Endothelial cell of umbilical vein (primary cell): Measurements from ENCODE around the gene EIF3K. TPM values are rescaled to one million over a fixed set of nuclear protein-coding genes. Genes with fewer than 3 reads are reported as not detected.

Source experiments
- BruUV-seq: library from RNA; stranded (reverse); fragments of 400-500 nt; replicated peaks from 2 replicates; lab custom pipeline; 2021; lab: Mats Ljungman, UMichigan
- CTCF ChIA-PET: fragments of 300-600, 350-600 bp; sonication (Branson Sonifier 250); formaldehyde crosslinking; loops from one replicate; lab custom pipeline; 2021; ENCODE audit warnings: antibody characterized with exemption, inconsistent platforms; lab: Charles Lee
- POLR2A ChIA-PET: fragments of 300-600, 350-600 bp; sonication (Branson Sonifier 250); formaldehyde crosslinking; loops from one replicate; lab custom pipeline; 2021; ENCODE audit warnings: antibody characterized with exemption, inconsistent platforms; lab: Charles Lee
- DNase-seq: peaks from one replicate; pipeline ENCODE4 v3.0.0-alpha.2; 2011; ENCODE audit warnings: low read depth, low spot score
- FAIRE-seq: peaks from 2 replicates; lab custom pipeline; 2011; peaks lifted over from hg19 to GRCh38; lab: Jason Lieb, UNC
- H2AFZ ChIP-seq: 2 replicates; pipeline ENCODE4 v1.6.0; 2012; ENCODE audit warnings: low read depth, low read length, control low read depth, inconsistent platforms
- H3K27ac ChIP-seq: 2 replicates; pipeline ENCODE4 v1.5.1; 2011; ENCODE audit warnings: low read depth, mild to moderate bottlenecking, control low read depth, low read length, moderate library complexity; ENCODE audit not compliant: insufficient read depth
- H3K27me3 ChIP-seq, 2 experiments: 2 replicates each; pipeline versions ENCODE4 v1.6.0 to v1.6.1; 2011; ENCODE audit warnings: low read length in 2 of 2, mixed read lengths in 1 of 2; ENCODE audit not compliant: control insufficient read depth in 2 of 2, insufficient read depth in 2 of 2
- H3K36me3 ChIP-seq, 2 experiments: 2 replicates in 1 of 2; 3 replicates in 1 of 2; pipeline ENCODE4 v1.5.1; 2011; ENCODE audit warnings: low read length in 2 of 2, mild to moderate bottlenecking in 1 of 2, moderate library complexity in 1 of 2; ENCODE audit not compliant: control insufficient read depth in 2 of 2, insufficient read depth in 2 of 2; ENCODE audit errors: extremely low read depth in 1 of 2
- H3K4me1 ChIP-seq: 3 replicates; pipeline ENCODE4 v1.5.1; 2011; ENCODE audit warnings: mild to moderate bottlenecking, low read length; ENCODE audit not compliant: control insufficient read depth, insufficient read depth; ENCODE audit errors: extremely low read depth
- H3K4me2 ChIP-seq: 2 replicates; pipeline ENCODE4 v1.6.1; 2011; ENCODE audit warnings: low read length, control low read depth, mixed read lengths; ENCODE audit not compliant: insufficient read depth
- H3K4me3 ChIP-seq, 3 experiments: fragments of 200-600 bp in 1 of 3; sonication (generic), shearing (Covaris generic) in 1 of 3; replicated peaks in 1 of 3; 2 replicates each; pipeline ENCODE4 v1.5.1; 2011 to 2016; ENCODE audit warnings: control low read depth in 3 of 3, low read length in 3 of 3, mild to moderate bottlenecking in 2 of 3, inconsistent platforms in 1 of 3, low read depth in 1 of 3, moderate library complexity in 1 of 3; ENCODE audit not compliant: insufficient read depth in 1 of 3
- H3K79me2 ChIP-seq: 2 replicates; pipeline ENCODE4 v1.6.0; 2012; ENCODE audit warnings: low read length, inconsistent platforms; ENCODE audit not compliant: control insufficient read depth, insufficient read depth
- H3K9ac ChIP-seq: replicated peaks from 2 replicates; pipeline ENCODE3; 2011; ENCODE audit warnings: low read length, control low read depth; ENCODE audit not compliant: insufficient read depth; ENCODE audit errors: extremely low read depth
- H3K9me1 ChIP-seq: replicated peaks from 3 replicates; pipeline ENCODE4 v1.6.0; 2011; ENCODE audit warnings: mild to moderate bottlenecking, low read length; ENCODE audit not compliant: control insufficient read depth, insufficient read depth; ENCODE audit errors: extremely low read depth
- H3K9me3 ChIP-seq: replicated peaks from 2 replicates; pipeline ENCODE4 v1.5.1; 2012; ENCODE audit warnings: low read length, inconsistent platforms; ENCODE audit not compliant: control insufficient read depth, insufficient read depth
- H4K20me1 ChIP-seq: replicated peaks from 2 replicates; pipeline ENCODE3; 2011; ENCODE audit warnings: mild to moderate bottlenecking, low read length; ENCODE audit not compliant: control insufficient read depth, insufficient read depth; ENCODE audit errors: extremely low read depth
- FOS ChIP-seq: IDR thresholded peaks from 2 replicates; pipeline ENCODE4 v1.6.1; 2011; ENCODE audit warnings: mild to moderate bottlenecking, low read length, moderate library complexity, borderline replicate concordance; ENCODE audit not compliant: insufficient read depth
- JUN ChIP-seq: IDR thresholded peaks from 2 replicates; pipeline ENCODE4 v1.6.1; 2011; ENCODE audit warnings: borderline replicate concordance, low read depth; ENCODE audit not compliant: insufficient read length, insufficient read depth
- POLR2A ChIP-seq: IDR thresholded peaks from 2 replicates; pipeline ENCODE4 v1.6.1; 2012; ENCODE audit warnings: low read depth, mild to moderate bottlenecking, control low read depth, low read length
- POLR2AphosphoS5 ChIP-seq: IDR thresholded peaks from 2 replicates; pipeline ENCODE4 v1.6.1; 2012; ENCODE audit warnings: low read depth, mild to moderate bottlenecking, control low read depth, low read length, moderate library complexity; ENCODE audit not compliant: insufficient read depth
- dilution Hi-C: fragments of 300-500 bp; cut with MboI; formaldehyde crosslinking; loops from one replicate; pipeline ENCODE4 v1.15.0; 2019; ENCODE audit warnings: low sequenced_read_pairs; ENCODE audit not compliant: extremely low pct_ligation_motif_present
- intact Hi-C: fragments of 100-400 bp; cut with micrococcal nuclease; formaldehyde crosslinking; loops from one replicate; pipeline ENCODE4 v1.10.0; 2022
- polyA plus RNA-seq, 4 experiments: library from polyadenylated mRNA; depleted of rRNA in 3 of 4; stranded (reverse) in 3 of 4; unstranded in 1 of 4; fragments of >200 nt; gene quantifications; 2 replicates each; pipeline versions ENCODE4 v1.2.1 to v1.2.3, GENCODE V29; 2011 to 2012; ENCODE audit warnings: missing spikeins in 1 of 4
- total RNA-seq: library from RNA; stranded (reverse); gene quantifications from 2 replicates; pipeline ENCODE4 v1.2.3, GENCODE V29; 2021
- TF ChIP-seq, protein P1 (sequence below): IDR thresholded peaks from 2 replicates; pipeline ENCODE4 v1.6.1; 2011; ENCODE audit not compliant: insufficient read depth, insufficient read length

The EIF3K gene
- total and polyA plus RNA-seq, 2 donors (not counting 3 experiments of a cell fraction or from before 2014, with no cell fraction given), result 267 to 584 TPM

DNA sequence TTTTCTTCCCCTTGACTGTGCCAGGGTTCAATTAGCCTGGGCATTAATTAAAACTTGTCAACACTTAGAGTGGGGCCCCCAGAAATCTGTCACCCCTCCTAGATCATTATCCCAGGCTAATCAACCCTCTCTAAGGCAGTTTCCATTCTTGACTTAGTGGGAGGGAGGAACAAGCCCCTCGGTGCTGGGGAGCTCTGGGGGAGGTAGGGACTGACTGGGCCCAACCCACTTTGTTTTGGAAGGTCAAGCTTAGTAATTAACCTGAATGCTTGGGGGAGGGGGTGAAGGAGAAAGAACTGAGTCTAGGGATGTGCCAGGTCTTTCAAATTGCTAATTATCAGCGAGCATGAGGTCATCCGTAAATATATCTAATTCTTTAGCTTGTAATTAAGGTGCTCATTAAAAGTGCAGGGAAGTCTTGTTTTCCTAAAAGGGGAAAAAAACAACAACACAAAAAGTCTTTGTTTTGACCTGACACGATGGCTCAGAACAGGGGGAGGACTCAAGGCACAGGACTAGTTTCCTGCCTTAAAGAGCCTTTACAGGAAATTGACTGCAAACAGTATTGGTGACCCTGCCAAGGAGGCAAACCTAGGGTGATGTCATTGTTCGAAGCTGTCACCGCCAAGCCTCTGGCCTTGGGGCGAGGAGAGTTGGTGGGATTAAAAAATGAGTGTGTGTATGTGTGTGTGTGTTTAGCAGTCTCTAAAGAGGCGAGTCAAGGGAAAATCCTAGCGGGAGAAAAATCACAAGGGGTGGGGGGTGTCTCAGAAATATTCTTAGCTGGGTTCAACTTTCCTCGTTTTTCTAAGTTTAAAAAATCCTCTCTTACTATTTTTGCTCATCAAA lies 47.9 kb downstream of the EIF3K start:
- peak overlapping the region; percentile 63 for H3K4me2 ChIP-seq
- CTCF ChIA-PET, result interaction anchor here (0.5 to 3.6 kb wide), 10 partner anchors 9 to 674 kb away, joined by 3 to 13 read pairs (median 4); partner anchors contain the start of gene ACTN4
- peak overlapping the region in 1 of 3 experiments; percentile 5 for H3K4me3 ChIP-seq
- no TSS peak for BruUV-seq
- peaks cover 100% of the 10 kb centered on the region for H3K79me2 ChIP-seq
- peak overlapping the region; percentile 95 for H3K27ac ChIP-seq
- H3K4me1 ChIP-seq, result peaks cover 82% of the 10 kb centered on the region
- H3K9me1 ChIP-seq, result no peaks in the 10 kb centered on the region
- DNase-seq (peak; percentile 90), FAIRE-seq (peak; percentile 97)
- no peaks in the 10 kb centered on the region for H3K9me3 ChIP-seq
- dilution Hi-C loops, result no loop called here
- H3K9ac ChIP-seq, result peak overlapping the region; percentile 77
- intact Hi-C loops, result loop anchor here (1.0 kb wide), 5 partner anchors 9 to 40 kb away; partner anchors contain the start of gene ACTN4
- POLR2A ChIA-PET, result interaction anchor here (0.5 to 2.0 kb wide), 4 partner anchors 13 to 19 kb away, joined by 3 to 9 read pairs (median 4); partner anchors contain the start of gene ACTN4
- H4K20me1 ChIP-seq, result no peaks in the 10 kb centered on the region
- no peaks in the 10 kb centered on the region for H3K27me3 ChIP-seq
- no peaks in the 10 kb centered on the region for H3K36me3 ChIP-seq
- TF ChIP-seq JUN (peak; percentile 78), FOS (peak; percentile 46), POLR2AphosphoS5 (peak; percentile 56), POLR2A (peak; percentile 12)
- TF ChIP-seq, protein P1, sequence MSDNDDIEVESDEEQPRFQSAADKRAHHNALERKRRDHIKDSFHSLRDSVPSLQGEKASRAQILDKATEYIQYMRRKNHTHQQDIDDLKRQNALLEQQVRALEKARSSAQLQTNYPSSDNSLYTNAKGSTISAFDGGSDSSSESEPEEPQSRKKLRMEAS, result no peak
- H2AFZ ChIP-seq, result no peak overlapping the region
